Sigmoid colon (tissue), 7 donors: ENCODE data around the gene RYR3. TPM values are rescaled to one million over a fixed set of nuclear protein-coding genes. Genes with fewer than 3 reads are reported as not detected.

Experiments
- DNase-seq: peaks from one replicate; pipeline ENCODE4 v3.0.0-alpha.2; 2019
- H3K27ac ChIP-seq, 4 donors: fragments of 200-600 bp; sonication (generic); one replicate each; pipeline ENCODE4 v1.5.1; 2016 to 2019; ENCODE audit warnings: mild to moderate bottlenecking in 1 of 4
- H3K27me3 ChIP-seq, 3 donors: fragments of 200-600 bp; sonication (generic); one replicate each; pipeline ENCODE4 v1.5.1; 2019; ENCODE audit warnings: mild to moderate bottlenecking in 1 of 3
- H3K36me3 ChIP-seq, 4 donors: fragments of 200-600 bp; sonication (generic); one replicate each; pipeline ENCODE4 v1.5.1; 2016 to 2019
- H3K4me1 ChIP-seq, 4 donors: fragments of 200-600 bp; sonication (generic); one replicate each; pipeline ENCODE4 v1.5.1; 2017 to 2019
- H3K4me3 ChIP-seq, 4 donors: fragments of 200-600 bp; sonication (generic); one replicate each; pipeline ENCODE4 v1.5.1; 2017 to 2019; ENCODE audit warnings: mild to moderate bottlenecking in 2 of 4, moderate library complexity in 1 of 4
- H3K9me3 ChIP-seq, 4 donors: fragments of 200-600 bp in 3 of 4; sonication (generic) in 3 of 4; one replicate each; pipeline versions ENCODE4 v1.5.1 to v1.6.1; 2013 to 2019
- CTCF ChIP-seq, 4 experiments: fragments of 450-650 bp in 3 of 4; fragments of 200-600 bp in 1 of 4; IDR thresholded peaks; one replicate each; pipeline ENCODE4 v1.5.1; 2016 to 2019; ENCODE audit warnings: antibody characterized with exemption in 4 of 4, mild to moderate bottlenecking in 3 of 4, moderate library complexity in 2 of 4
- EP300 ChIP-seq, 4 donors: sonication (generic); formaldehyde crosslinking; IDR thresholded peaks; one replicate each; pipeline ENCODE4 v1.6.1; 2017; ENCODE audit warnings: antibody characterized with exemption in 4 of 4
- POLR2A ChIP-seq, 2 donors: fragments of 450-650 bp; IDR thresholded peaks; one replicate each; pipeline ENCODE4 v1.6.1; 2016; ENCODE audit warnings: antibody characterized with exemption in 2 of 2, mild to moderate bottlenecking in 2 of 2, moderate library complexity in 2 of 2
- POLR2AphosphoS5 ChIP-seq, 4 donors: sonication (generic); formaldehyde crosslinking; IDR thresholded peaks; one replicate each; pipeline ENCODE4 v1.6.1; 2017; ENCODE audit warnings: antibody characterized with exemption in 4 of 4
- WGBS, 2 donors: extraction: QIAGEN DNeasy Blood & Tissue Kit; methylation state at CpG; one replicate each; pipeline ENCODE4 v1.1.7; 2013; 5-methylcytosine and 5-hydroxymethylcytosine counted together
- intact Hi-C: fragments of 100-400 bp; cut with DNase I; formaldehyde crosslinking; loops from one replicate; pipeline ENCODE4 v1.15.1; 2023
- polyA plus RNA-seq, 3 donors: library from polyadenylated mRNA; stranded (reverse); fragments of 200-250 nt; gene quantifications; one replicate each; pipeline ENCODE4 v1.2.3, GENCODE V29; 2013
- total RNA-seq, 4 donors: library from RNA; depleted of rRNA; stranded (reverse); fragments of >200 nt; gene quantifications; one replicate each; pipeline ENCODE4 v1.1.0, GENCODE V29; 2016
- donor health status: healthy with polysubstance abuse.
- donor health status: Bipolar disorder and iron deficiency.
- donor health status: healthy.

Gene RYR3
- total and polyA plus RNA-seq, 7 donors = 0.38 to 29.1 (median 10.5) TPM; not detected in 1

GRCh38 chr15:33756961-33757360 is 446.2 kb downstream of the RYR3 start:
- no peaks in the 10 kb centered on the region for H3K27me3 ChIP-seq
- H3K4me3 ChIP-seq = no peak overlapping the region
- H3K9me3 ChIP-seq = no peaks in the 10 kb centered on the region
- DNase-seq = no peak
- intact Hi-C loops = no loop called here
- WGBS, 2 donors = 68 to 75% methylated on average over 5 of the region's 5 CpGs
- TF ChIP-seq CTCF (IDR thresholded peaks at IDR 0.05) (no peak), EP300 (IDR thresholded peaks at IDR 0.05) (no peak), POLR2AphosphoS5 (IDR thresholded peaks at IDR 0.05) (no peak), POLR2A (IDR thresholded peaks at IDR 0.05) (no peak)
- H3K36me3 ChIP-seq = peaks cover 0 to 28% (median 4%) of the 10 kb centered on the region in 4 donors
- H3K27ac ChIP-seq = no peak overlapping the region
- H3K4me1 ChIP-seq = no peaks in the 10 kb centered on the region

- Histone ChIP-seq H3K4me3 (no peak overlapping the region), H3K27ac (no peak overlapping the region), H3K36me3 (peaks cover 0 to 28% (median 4%) of the 10 kb centered on the region in 4 donors), H3K9me3 (no peaks in the 10 kb centered on the region), H3K4me1 (no peaks in the 10 kb centered on the region), H3K27me3 (no peaks in the 10 kb centered on the region)
- WGBS, 2 donors = 77 to 88% methylated on average over 13 of the region's 13 CpGs
- no peak for DNase-seq
- intact Hi-C loops = no loop called here
- no peak for TF ChIP-seq POLR2AphosphoS5 (IDR thresholded peaks at IDR 0.05)
- no peak for TF ChIP-seq EP300 (IDR thresholded peaks at IDR 0.05)
- TF ChIP-seq CTCF (IDR thresholded peaks at IDR 0.05) = no peak
- TF ChIP-seq POLR2A (IDR thresholded peaks at IDR 0.05) = no peak
Measured at GRCh38 chr15:33757516-33758232, 446.9 kb downstream of the RYR3 start.

GRCh38 chr15:33766389-33766788 is 455.6 kb downstream of the RYR3 start:
- no peaks in the 10 kb centered on the region for H3K27me3 ChIP-seq
- H3K36me3 ChIP-seq = peaks cover 0 to 4% (median 0%) of the 10 kb centered on the region in 4 donors
- intact Hi-C loops = no loop called here
- no peak for TF ChIP-seq POLR2AphosphoS5 (IDR thresholded peaks at IDR 0.05)
- TF ChIP-seq EP300 (IDR thresholded peaks at IDR 0.05) = no peak
- no peak for TF ChIP-seq CTCF (IDR thresholded peaks at IDR 0.05)
- no peak for TF ChIP-seq POLR2A (IDR thresholded peaks at IDR 0.05)
- DNase-seq = no peak
- no peak overlapping the region for H3K4me3 ChIP-seq
- WGBS, 2 donors = 63 to 76% methylated on average over 7 of the region's 7 CpGs
- H3K9me3 ChIP-seq = no peaks in the 10 kb centered on the region
- no peak overlapping the region for H3K27ac ChIP-seq
- H3K4me1 ChIP-seq = no peaks in the 10 kb centered on the region

GRCh38 chr15:33768670-33769190 is 458.0 kb downstream of the RYR3 start:
- DNase-seq = no peak
- Histone ChIP-seq H3K27ac (no peak overlapping the region), H3K4me3 (no peak overlapping the region), H3K4me1 (no peaks in the 10 kb centered on the region), H3K9me3 (no peaks in the 10 kb centered on the region), H3K27me3 (no peaks in the 10 kb centered on the region), H3K36me3 (peaks cover 0 to 22% (median 0%) of the 10 kb centered on the region in 4 donors)
- WGBS, 2 donors = 63 to 78% methylated on average over 6 of the region's 6 CpGs
- TF ChIP-seq CTCF (IDR thresholded peaks at IDR 0.05) (no peak), POLR2A (IDR thresholded peaks at IDR 0.05) (no peak), EP300 (IDR thresholded peaks at IDR 0.05) (no peak), POLR2AphosphoS5 (IDR thresholded peaks at IDR 0.05) (no peak)
- intact Hi-C loops = no loop called here
